Fibroblast of skin of right quadriceps (primary cell): Measurements from ENCODE around the gene SUGCT.

ENCODE experiments used
- DNase-seq: peaks from one replicate; pipeline ENCODE4 v3.0.0-alpha.2; 2013

Gene SUGCT

DNA sequence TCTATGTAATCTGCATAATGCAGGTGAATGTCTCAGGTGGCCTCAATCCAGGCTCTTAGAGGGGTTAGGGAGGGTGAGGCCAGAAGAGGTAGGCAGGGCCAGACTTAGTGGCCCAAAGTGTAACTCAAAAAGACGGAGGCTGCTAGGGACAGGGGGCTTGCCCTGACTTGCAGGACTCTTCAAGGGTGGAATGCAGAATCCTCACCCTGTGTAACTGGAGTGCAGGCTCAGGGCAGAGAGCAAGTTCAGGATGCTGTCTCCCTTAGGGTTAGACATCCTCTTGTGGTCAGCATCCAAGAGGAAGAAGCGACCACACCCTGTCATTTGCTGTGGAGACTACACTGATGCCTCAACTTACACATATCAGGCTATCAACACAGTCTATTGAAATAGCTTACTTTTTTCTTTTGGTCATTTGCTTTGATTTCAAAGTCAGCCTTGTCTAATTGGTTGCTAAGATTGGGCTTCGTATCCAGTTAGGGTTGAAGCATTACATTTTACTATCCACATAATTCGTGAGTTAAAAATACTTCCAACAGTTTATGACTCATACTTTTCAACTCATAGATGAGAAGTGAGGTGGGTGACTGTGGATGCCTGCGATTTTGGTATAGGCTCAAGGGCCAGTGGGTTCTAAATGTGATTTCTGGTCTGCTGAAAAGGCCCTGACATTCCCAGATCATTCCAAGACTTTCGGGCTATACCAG is 563.6 kb downstream of the SUGCT start:
- peak; percentile 62 for DNase-seq

DNA sequence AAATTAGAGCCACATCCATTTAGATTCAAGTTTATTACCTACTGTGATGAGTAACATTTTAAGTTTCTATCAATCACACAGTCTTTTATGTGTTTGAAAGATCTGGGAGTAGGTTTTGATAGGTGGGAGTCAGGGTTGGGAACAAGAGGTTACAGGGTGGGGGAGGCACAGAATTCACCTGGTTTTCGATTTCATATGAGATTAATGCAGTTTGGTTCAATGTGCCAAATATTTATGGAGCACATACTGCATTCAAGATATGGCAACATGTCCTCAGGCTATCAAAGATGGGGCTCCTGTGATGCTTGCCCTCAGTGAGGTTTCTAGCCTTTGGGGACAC is 564.1 kb downstream of the SUGCT start:
- DNase-seq: no peak

DNA sequence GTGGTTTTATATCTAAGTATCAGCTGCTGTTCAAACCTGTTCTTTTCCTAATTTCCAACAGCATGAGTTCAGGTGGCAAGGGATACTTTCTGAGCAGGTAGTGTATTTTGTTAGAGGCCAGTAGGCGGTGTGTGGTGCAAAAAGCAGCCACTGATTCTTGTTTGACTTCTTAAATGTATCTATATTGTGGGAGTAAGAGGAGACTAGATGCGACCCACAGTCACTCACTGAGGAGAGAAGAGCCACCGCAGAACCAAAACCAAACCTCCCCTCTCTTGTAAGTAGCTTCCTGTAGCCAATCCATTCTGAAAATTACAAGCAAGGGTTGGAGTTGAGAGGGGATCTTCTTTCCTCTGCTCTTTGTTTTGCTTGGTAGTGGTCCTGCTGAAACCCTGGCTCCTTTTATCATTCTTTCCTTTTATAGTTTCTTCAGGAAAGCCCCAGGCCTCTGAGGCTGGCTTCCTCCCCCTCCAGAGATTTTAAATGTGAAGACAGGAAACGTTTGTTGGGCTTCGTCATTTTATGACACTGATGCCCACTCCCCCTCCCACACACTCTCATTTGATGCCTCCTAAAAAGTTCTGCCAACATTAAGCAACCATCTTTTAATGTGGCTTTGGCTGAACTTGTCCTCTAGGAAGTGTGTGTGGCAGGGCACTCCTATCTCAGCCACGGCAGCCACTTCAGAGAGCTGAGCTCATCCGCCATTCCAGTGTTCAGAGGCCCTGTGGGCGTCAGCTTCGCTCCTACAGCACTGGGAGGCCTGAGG is 566.0 kb downstream of the SUGCT start:
- peak; percentile 68 for DNase-seq

DNA sequence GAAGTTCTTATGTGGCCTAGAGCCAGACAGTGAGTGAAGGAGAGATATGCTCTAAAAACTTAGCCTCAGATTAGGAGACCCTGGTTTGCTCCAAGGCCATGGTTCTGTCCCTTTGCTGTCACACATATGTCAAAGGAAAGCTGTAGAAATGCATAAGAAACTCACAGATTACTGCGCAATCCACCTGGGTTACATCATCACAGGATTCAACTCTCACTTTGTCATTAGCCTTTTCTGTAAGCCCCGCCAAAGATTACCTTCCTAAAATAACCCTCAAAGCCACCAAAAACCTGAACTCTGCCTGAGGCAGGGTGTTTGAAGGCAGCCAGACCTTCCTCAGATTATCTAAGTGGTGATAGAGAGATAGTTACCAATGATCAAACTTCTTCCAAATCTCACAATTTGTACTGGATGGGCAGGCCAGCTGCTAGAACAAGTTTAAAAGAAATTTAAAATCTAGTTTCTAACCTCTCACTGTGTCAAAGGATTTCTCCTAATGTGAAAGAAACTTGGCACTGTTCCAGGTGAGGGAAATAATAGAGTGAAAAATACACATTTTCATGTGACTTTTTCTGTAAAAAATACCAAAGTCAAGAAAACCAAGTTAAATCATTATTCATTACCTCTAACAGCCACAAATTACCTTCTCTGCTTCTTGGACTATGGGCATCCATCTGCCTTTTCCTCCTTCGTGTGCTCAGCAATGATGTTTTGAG is 567.2 kb downstream of the SUGCT start:
- no peak for DNase-seq

DNA sequence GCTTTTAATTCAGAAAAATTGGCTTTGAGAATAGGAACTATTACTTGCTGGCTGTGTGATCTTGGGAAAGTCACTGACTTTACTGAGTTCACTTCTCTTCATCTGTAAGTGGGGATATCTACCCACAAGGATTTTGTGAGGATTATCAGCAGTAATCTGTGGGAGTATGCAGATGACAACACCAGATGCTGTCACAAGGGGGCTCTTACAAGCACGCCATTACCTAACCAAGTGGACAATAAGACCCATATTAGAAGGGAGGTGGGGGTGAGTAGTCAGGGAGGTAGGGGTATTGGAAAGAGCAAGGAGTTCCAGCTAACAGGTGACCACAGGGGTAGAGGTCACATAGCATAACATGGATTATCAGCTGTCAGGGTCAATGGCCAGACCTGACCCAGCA is 569.4 kb downstream of the SUGCT start:
- no peak for DNase-seq

DNA sequence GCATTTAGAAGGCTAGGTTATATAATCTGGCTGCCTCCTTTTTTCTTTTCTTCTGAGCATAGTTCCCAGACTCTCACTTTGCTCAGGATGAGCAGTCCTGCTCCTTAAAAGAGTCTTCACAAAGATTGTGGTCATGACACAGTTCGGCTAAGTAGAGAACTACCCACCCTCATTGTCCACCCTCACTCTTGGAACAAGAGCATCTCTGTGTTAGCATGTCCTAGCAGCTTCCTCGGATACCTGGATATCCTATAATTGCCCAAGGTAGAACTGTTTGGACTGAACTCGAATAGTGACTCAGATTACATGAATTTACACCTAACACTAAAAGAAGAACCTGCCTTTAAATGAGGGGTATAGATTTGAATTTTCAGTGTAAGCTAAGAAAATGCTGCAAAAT is 572.0 kb downstream of the SUGCT start:
- no peak for DNase-seq

DNA sequence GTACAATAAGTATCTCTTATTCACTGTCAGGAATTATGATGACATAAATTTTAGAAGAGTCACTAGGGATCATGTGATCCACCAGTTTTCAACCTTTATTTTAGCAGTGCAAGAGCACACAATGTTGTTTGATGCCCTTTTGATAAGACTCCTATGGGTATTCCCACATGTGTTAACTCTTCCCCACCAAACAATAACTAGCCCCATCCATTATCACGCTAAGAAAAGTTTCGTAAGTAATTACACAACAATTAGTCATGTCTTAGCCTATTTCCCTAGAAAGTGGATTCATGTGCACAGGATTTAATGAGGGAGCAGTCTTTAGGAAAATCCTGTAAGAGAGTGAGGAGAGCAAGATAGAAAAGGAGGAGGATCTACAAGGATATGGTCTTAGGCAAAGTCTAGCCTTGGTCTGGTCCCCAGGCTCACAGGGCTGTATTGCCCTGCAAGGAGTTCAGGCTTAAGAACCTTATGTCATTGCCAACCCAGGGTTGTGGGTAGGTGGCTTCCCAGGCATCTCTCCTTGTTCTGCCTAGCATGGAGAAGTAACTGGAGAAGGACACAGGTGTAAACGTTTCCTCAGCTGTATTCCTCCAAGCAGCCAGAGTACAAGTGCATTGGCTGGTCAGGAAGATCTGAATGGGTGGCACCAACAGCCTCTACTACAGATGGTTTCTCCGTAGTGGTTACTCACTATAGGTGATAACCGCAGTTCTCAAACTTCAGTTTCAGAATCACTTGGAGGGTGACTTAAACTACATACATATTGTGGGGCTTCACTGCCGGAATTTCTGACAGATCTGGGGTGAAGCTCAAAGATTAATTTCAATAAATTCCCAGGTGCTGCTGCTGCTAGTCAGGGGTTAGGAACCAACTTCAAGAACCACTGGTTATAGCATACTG is 574.5 kb downstream of the SUGCT start:
- no peak for DNase-seq

DNA sequence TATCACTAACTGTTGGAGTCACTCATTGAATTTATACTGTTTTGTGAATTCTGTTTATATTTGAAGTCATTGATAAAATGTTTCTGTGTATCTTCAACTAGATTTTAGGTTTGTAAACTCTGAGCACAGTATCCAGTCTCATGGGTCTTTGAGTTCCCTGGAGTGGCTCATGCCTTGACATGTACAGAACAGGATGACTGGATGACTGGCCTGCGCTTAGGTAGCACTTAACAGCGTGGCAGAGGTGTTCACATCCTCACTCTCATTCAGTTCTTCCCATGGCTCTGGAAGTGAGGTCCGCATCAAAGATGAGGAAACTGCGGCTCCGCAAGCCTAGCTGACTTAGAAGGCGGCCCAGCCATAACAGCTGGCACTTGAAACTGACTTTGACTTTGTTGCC is 576.9 kb downstream of the SUGCT start:
- DNase-seq: no peak

DNA sequence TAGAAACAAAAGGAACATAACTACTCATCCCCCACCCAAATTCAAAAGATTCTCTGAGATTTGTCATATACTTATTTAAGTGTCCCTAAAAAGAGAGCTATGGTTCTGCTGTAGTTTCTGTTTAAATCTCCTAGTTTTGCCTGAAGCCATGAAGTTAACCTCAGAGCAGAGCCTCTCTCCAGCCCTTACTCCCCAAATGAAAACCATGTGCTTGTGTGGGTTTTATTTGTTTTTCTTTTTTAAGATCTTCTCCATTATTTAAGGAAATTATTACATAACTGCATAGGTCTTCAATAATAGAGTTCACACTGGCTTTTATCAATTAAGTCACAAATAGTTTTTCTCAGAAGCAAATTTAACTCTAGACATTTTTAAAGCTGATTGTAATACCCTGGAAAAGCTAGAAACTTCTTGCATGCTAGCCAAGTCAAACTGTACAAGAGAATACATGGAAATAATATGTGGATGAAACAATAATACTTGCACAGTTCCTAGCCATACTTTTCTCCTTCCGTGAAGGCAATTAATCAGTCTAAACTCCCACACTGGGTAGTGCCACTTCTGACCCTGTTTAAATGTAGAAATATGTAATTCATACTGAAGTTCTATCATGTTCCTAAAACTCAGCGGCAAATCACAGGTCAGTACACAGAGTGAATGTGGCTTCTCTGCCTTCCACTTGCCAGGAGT is 579.7 kb downstream of the SUGCT start:
- DNase-seq: no peak

DNA sequence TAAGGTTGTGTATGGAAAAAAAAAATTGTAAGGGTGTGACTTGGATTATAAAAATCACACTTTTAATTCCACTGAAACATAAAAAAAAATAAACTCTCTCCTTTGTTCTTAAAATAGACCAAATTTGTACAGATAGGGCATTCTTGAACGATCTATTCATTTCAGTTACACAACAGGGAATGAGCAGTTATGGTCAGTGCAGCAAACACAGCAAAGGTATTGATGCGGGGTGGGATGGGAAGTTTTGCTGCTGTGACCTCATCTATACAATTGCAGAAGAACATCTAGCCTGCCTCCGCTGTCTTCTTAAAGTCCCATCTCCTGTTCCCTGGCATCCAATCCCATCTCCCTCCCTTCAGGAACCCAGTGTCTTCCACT is 580.2 kb downstream of the SUGCT start:
- no peak for DNase-seq

DNA sequence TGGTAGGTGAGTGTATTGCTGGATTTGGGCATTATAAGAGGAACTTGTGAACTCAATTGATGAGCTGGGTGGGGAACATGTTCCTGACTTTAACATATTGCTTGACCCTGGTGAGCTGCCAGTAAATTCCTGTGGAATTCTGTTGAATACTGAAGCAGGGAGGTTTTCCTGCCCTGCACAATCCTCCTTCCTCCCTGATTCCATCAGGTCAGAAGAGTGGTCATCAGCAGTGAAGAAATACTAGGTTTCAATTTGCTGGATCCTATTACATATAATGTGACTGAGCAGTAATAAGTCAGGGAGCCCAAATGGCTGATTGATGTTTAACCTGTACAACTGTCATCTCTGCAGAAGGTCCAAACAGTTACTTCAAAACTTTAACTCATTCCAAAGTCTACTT is 581.2 kb downstream of the SUGCT start:
- DNase-seq: peak; percentile 50

DNA sequence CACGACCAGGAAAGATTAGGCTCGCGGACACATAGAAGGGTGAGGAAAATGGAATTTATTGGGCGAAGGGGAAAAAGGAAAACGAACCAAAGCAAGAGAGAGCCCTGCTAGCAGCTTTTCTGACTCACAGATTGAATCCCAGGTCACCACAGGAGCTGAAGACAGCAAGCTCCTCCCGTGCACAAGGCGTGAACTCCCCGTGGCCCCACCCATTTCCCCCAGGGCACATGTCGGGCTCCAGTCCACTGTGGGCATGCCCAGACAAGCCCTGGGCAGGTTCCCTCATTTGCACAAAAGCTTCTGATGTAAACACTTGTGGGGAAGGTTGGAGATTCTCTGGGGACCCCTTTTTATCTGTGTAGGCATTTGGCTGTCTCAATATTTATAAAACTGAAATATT is 582.4 kb downstream of the SUGCT start:
- peak; percentile 67 for DNase-seq

DNA sequence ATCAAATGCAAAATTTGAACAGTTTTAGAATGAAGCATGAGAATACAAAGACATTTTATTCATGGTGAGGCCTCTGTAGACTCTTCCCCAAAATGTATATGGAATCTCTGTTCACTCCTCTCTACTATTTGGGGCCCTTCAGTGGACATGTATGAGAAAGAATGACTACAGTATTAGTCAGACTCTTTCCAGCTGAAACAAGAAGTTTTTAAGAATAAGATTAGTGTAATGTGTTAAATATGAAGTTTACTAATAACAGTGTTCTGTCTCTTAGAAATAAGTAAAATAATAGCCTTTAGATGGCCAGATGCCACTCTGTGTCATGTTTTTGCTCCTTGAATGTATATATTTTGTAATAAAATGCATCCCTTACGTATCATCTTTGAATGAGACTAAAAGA is 585.6 kb downstream of the SUGCT start:
- peak; percentile 58 for DNase-seq

DNA sequence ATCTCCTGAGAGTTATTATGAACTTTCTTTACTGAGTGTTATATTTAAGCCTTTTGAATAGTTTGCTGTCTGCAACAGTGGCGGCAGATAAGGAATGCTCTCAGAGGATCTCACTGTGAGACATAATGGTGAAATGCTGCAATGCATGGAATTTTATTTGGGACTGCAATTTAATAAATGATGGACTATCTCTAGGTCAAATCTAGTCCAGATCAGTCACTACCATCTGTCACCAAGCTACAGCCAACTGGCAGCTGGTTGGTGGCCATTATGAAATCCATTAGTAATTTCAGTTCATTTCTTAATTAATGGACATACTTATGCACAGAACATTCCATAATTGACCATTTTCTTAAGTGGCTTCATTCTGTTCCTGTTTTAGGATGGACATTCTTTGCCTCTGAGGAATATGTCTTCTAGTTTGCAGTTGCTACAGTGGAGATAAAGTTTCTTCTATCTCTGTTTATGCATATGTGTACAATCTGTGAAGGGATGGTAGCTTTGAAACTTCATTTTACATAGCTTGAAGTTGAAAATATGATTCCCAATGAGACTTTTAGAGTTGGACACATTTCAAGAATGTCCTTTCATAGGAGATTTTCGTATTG is 586.6 kb downstream of the SUGCT start:
- peak; percentile 68 for DNase-seq

DNA sequence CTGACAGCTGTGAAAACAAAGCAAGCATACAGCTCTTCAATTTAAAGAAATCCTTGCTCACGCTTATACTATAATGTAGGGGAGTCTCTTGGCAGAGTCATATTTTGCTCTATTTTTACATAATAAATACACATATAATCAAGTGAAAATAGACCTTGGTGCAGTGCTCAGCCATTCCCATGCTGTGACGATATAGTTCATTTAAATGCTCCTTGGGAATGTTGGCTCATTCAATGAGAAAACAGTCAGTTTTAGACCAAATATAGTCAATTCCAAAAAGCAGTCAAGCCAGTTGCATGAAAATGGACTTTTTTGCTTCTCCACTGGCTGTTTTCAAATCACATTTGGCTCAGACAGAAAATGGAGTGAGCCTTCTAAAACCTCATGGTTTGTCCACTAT is 587.4 kb downstream of the SUGCT start:
- DNase-seq: no peak

DNA sequence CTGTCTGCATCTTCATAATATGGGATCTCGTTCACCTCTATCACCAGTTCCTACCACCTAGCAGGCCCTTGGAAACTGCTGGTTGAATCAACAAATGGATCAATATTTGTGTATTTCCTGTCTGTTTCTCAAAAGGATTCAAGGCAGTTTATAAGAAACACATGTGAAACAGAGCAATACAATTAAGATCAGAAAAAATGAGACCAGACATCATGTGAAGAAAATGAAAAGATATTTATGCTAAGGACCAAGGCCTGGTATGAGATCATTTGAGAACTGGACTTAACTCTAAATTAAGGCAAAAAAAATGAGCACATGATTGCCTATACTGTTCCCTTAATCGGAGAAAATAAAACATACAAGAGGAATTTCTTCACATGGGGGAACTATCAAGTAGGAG is 589.0 kb downstream of the SUGCT start:
- DNase-seq: no peak

DNA sequence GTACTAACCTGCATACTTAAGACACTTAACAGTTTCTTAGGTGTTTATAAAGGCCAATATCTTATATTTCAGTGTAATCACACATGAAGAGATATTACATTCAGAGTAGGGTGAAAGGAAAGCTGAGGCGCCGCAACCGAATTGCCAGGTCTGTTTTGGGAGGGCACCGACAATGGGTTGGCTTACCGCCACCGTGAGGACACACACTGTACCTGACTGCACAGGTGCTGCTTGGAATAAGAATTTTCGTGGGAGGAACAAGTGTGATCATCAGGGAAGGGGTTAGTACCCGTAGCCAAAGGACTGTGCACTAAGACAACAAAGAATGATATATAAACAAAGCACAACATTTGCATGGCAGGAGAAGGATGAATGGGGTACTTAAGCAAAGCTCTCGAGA is 591.8 kb downstream of the SUGCT start:
- no peak for DNase-seq

DNA sequence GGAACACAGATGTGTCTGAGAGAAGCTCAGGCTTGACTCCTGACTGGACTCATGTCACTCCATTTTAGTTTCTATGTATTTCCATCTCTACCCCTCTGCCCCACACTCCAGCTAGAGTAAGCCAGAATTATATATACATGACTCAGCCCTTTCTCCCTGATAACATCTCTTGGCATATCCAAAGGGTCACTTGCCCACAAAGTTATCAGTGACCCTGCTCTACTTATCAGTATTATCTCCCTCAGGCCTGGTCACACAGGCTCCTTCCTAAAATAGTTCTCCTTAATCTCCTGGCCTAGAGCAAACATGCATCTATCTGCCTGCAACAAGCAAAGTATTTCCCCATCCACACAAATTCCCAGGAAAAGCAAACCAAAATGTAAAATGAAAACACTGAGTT is 598.3 kb downstream of the SUGCT start:
- no peak for DNase-seq

DNA sequence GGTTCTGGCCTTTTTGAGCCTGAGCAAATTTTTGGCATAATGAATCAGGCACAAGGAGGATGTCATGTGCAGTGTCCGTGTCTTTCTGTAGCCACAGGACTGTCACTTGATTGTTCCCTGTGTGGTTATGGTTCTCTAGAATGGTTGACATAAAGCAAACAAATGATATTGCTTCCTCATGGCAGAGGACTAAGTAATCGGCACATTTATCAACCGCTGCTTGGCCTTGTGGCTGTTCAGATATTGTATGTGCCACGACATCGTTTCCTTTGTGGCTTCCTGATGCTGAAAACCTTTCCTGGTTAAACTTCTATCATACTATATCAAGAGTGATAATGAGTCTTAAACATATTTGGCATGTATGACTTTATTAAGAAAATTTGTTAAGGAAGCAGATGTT is 598.8 kb downstream of the SUGCT start:
- DNase-seq: peak; percentile 28

DNA sequence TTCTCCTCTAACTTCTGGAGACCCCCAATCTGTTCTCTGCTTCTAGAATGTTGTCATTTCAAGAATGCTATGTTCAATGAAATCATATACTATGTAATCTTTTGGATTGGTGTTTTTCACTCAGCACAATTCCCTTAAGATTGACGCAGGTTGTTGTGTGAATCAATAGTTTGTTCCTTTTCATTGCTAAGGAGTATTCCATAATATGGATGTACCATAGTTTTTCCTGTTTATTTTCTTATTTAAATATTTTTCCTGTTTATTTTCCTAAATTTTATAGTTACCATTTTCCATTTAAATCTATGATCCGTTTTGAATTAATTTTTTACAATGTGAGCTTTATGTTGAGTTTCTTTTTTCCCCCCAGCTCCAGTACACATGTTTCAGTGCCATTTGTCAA is 604.5 kb downstream of the SUGCT start:
- no peak for DNase-seq

DNA sequence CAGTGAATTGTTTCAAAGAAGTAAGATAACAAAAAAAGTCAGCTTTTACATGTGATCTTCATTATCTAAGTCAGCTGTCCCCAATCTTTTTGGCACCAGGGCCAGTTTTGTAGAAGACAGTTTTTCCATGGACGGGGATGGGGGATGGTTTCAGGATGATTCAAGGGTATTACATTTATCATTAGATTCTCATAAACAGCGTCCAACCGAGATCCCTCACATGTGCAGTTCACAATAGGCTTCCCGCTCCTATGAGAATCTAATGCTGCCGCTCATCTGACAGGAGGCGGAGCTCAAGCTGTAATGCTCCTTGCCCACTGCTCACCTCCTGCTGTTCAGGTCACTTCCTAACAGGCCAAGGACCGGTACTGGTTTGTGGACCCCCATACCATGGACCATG is 607.5 kb downstream of the SUGCT start:
- DNase-seq: no peak
